ENCODE results near the gene CRYGD. TPM values are rescaled to one million over a fixed set of nuclear protein-coding genes. Genes with fewer than 3 reads are reported as not detected.
"Not testable (repeated sequence)": the region's sequence is repeated elsewhere in the genome, so short reads cannot be mapped to it uniquely, and the experiment has no call there.

The CRYGD gene
- total RNA-seq = not detected

- H3K36me3 ChIP-seq; H3K9me3 ChIP-seq; intact Hi-C loops (cut with DNase I); H3K4me1 ChIP-seq; H3K27ac ChIP-seq; DNase-seq: not testable (repeated sequence)
- Histone ChIP-seq H3K4me3 (peak within 1 kb of the TSS in 2 of 4 donors; percentile 15 to 47), H3K27me3 (peaks cover 0 to 37% (median 1%) of the 10 kb centered on the region in 4 donors)
- 30 to 33% methylated on average over 10 to 14 of the region's 46 CpGs for WGBS, 2 donors
These were observed at the start of gene CRYGD for GRCh38 chr2:208124013-208124715. Gene CRYGD (minus strand): TSS chr2:208124524. CDS start chr2:208124473, 51 bp downstream.

- DNase-seq = no peak
- intact Hi-C loops (cut with DNase I) = no loop called here
- Histone ChIP-seq H3K9me3 (no peaks in the 10 kb centered on the region), H3K36me3 (no peaks in the 10 kb centered on the region), H3K27ac (no peak overlapping the region), H3K4me3 (no peak overlapping the region), H3K4me1 (no peaks in the 10 kb centered on the region), H3K27me3 (peaks cover 0 to 5% (median 0%) of the 10 kb centered on the region in 4 donors)
- TF ChIP-seq POLR2A (IDR thresholded peaks at IDR 0.05) (no peak), CTCF (IDR thresholded peaks at IDR 0.05) (no peak)
- WGBS, 2 donors = 56 to 58% methylated on average over 4 of the region's 4 CpGs
These were observed 47.8 kb upstream of the CRYGD start for GRCh38 chr2:208172125-208172524.

GRCh38 chr2:208164951-208165755 is 40.8 kb upstream of the CRYGD start:
- no peak for TF ChIP-seq POLR2A (IDR thresholded peaks at IDR 0.05)
- no peak for TF ChIP-seq CTCF (IDR thresholded peaks at IDR 0.05)
- no peaks in the 10 kb centered on the region for H3K36me3 ChIP-seq
- no peaks in the 10 kb centered on the region for H3K4me1 ChIP-seq
- no peak overlapping the region for H3K27ac ChIP-seq
- WGBS, 2 donors = 82% methylated on average over 2 of the region's 2 CpGs
- no peak overlapping the region for H3K4me3 ChIP-seq
- peaks cover 0 to 28% (median 0%) of the 10 kb centered on the region in 4 donors for H3K27me3 ChIP-seq
- no peak for DNase-seq
- intact Hi-C loops (cut with DNase I) = no loop called here
- no peaks in the 10 kb centered on the region for H3K9me3 ChIP-seq

- intact Hi-C loops (cut with DNase I) = no loop called here
- no peak for TF ChIP-seq POLR2A (IDR thresholded peaks at IDR 0.05)
- no peak for TF ChIP-seq CTCF (IDR thresholded peaks at IDR 0.05)
- no peaks in the 10 kb centered on the region for H3K36me3 ChIP-seq
- H3K4me1 ChIP-seq = no peaks in the 10 kb centered on the region
- no peak for DNase-seq
- H3K9me3 ChIP-seq = no peaks in the 10 kb centered on the region
- H3K27me3 ChIP-seq = peaks cover 0 to 28% (median 0%) of the 10 kb centered on the region in 4 donors
- no peak within 1 kb of the TSS for H3K4me3 ChIP-seq
- H3K27ac ChIP-seq = no peak within 1 kb of the TSS
- WGBS, 2 donors = 70 to 79% methylated on average over 2 of the region's 2 CpGs
These were observed 39.2 kb upstream of the CRYGD start, which contains the start of gene CRYGA for GRCh38 chr2:208163489-208163888. Gene CRYGA (minus strand): TSS chr2:208163589. CDS start chr2:208163556, 33 bp downstream.

GRCh38 chr2:208156439-208156838 is 32.1 kb upstream of the CRYGD start:
- no peak for DNase-seq
- H3K4me1 ChIP-seq = no peaks in the 10 kb centered on the region
- no peaks in the 10 kb centered on the region for H3K27me3 ChIP-seq
- no peak for TF ChIP-seq POLR2A (IDR thresholded peaks at IDR 0.05)
- no peak for TF ChIP-seq CTCF (IDR thresholded peaks at IDR 0.05)
- no peak overlapping the region for H3K27ac ChIP-seq
- intact Hi-C loops (cut with DNase I) = no loop called here
- 50 to 87% methylated on average over 2 of the region's 2 CpGs for WGBS, 2 donors
- peaks cover 0 to 6% (median 0%) of the 10 kb centered on the region in 3 donors for H3K9me3 ChIP-seq
- no peak overlapping the region for H3K4me3 ChIP-seq
- H3K36me3 ChIP-seq = no peaks in the 10 kb centered on the region
